ENCODE data around the gene FILIP1. TPM values are rescaled to one million over a fixed set of nuclear protein-coding genes. Genes with fewer than 3 reads are reported as not detected.
"Not testable (repeated sequence)": the region's sequence is repeated elsewhere in the genome, so short reads cannot be mapped to it uniquely, and the experiment has no call there.

FILIP1 gene
- total and polyA plus RNA-seq, 4 experiments from 2014 or later = not detected

DNA sequence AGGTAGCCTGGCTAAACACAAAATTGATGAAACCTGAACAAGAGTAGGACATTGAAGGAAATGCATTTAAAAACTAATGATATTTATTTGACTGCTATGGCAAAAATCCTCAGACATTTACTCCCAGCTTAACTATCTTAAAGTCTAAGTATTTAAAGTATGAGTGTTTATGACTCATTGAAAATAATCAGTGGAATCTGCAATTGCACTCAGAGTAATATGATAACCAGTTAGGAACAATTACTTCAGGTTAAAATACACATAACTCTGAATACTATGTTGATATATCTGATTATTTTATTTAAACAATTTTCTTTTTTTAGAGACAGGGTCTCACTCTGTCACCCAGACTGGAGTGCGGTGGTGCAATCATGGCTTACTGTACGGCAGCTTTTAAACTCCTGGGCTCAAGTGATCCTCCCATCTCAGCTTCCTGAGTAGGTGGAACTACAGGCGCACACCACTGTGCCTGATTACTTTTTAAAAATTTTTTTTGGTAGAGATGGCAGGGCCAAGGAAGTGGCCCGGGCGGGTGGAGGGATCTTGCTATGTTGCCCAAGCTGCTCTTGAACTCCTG is 43.9 kb downstream of the FILIP1 start:
- no peak overlapping the region for H3K4me3 ChIP-seq (ENCODE audit: low read length in 2 of 2)
- DNase-seq = no peak
- no peaks in the 10 kb centered on the region for H3K36me3 ChIP-seq (ENCODE audit: insufficient read depth, low read length)
- no peaks in the 10 kb centered on the region for H3K4me1 ChIP-seq (ENCODE audit: insufficient read depth, low read length)
- no peaks in the 10 kb centered on the region for H3K27me3 ChIP-seq (ENCODE audit: insufficient read depth, low read length)
- Mint-ChIP-seq H3K27me3 (peaks cover 2 to 14% of the 10 kb centered on the region in 2 donors), H3K36me3 (no peaks in the 10 kb centered on the region), H3K4me1 (no peaks in the 10 kb centered on the region), H3K4me3 (no peak overlapping the region), H3K9me3 (peaks cover 0 to 2% (median 0%) of the 10 kb centered on the region in 8 donors), H3K27ac (no peak overlapping the region)
- ChIA-PET CTCF (ENCODE audit: partially characterized antibody) (interaction anchor here (1.0 kb wide), 1 partner anchor 11 kb away, joined by 3 read pairs; no protein-coding TSS in a partner anchor), POLR2A (ENCODE audit: partially characterized antibody) (no interaction called here)
- intact Hi-C loops (cut with micrococcal nuclease) = no loop called here
- no peaks in the 10 kb centered on the region for H3K9me3 ChIP-seq (ENCODE audit: control insufficient read depth in 1 of 2, low read length in 2 of 2)
- H3K27ac ChIP-seq (ENCODE audit: low read depth, low read length) = no peak overlapping the region

DNA sequence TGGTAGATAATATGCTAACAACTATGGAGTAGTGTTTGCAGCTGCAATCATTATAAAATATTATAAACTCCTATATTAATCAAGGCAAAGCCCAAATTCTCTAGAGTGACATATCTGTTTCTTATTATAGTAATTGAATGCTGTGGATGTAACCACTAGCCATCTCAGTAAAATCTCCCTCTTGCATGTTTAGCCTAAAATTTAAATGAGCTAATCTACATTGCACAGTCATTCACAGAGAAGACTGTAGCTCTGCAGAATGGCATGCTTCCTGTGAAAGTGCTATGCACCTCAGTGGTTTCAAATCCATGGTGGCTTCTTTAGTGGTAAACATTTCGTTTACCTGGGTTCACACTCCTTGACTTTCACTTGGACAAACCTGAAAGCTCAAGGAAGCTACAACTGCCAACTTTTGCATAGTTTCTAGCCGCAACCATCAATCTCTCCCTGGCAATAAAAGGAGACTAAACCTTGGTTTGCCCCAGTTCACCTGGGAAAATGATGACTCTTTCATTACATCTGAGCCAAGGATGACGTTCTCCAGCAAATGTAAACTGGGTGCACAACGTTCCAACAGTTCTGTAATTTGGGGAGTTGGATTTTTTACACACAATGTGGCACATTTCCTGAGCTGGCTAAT is 47.2 kb downstream of the FILIP1 start:
- no peak for DNase-seq
- Mint-ChIP-seq H3K9me3 (peaks cover 0 to 4% (median 0%) of the 10 kb centered on the region in 8 donors), H3K4me1 (no peaks in the 10 kb centered on the region), H3K27ac (no peak overlapping the region), H3K36me3 (no peaks in the 10 kb centered on the region), H3K27me3 (peaks cover 2 to 14% of the 10 kb centered on the region in 2 donors), H3K4me3 (no peak overlapping the region)
- ChIA-PET CTCF (ENCODE audit: partially characterized antibody) (no interaction called here), POLR2A (ENCODE audit: partially characterized antibody) (no interaction called here)
- no peak overlapping the region for H3K27ac ChIP-seq (ENCODE audit: low read depth, low read length)
- no peaks in the 10 kb centered on the region for H3K36me3 ChIP-seq (ENCODE audit: insufficient read depth, low read length)
- no peaks in the 10 kb centered on the region for H3K4me1 ChIP-seq (ENCODE audit: insufficient read depth, low read length)
- H3K4me3 ChIP-seq (ENCODE audit: low read length in 2 of 2) = no peak overlapping the region
- no peaks in the 10 kb centered on the region for H3K9me3 ChIP-seq (ENCODE audit: control insufficient read depth in 1 of 2, low read length in 2 of 2)
- H3K27me3 ChIP-seq (ENCODE audit: insufficient read depth, low read length) = peaks cover 3% of the 10 kb centered on the region
- intact Hi-C loops (cut with micrococcal nuclease) = no loop called here

DNA sequence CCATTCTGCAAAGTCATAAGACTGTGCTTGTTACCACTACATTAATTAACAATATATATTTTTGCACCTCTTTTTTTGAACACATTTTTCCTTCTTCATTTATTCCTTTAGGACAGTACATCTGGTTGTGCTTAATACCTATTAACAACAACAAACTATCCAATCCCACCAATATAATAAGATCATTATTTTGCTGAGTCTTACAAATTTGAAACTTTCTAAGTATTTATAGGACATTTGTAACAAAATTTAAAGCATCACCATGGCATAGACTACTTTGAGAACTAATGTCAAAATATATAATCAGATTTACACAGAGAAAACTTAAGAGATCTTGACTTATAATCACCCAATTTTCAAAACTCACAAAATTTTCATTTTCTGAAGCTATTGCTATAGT is 47.9 kb downstream of the FILIP1 start:
- Mint-ChIP-seq H3K4me1 (no peaks in the 10 kb centered on the region), H3K27me3 (peaks cover 2 to 14% of the 10 kb centered on the region in 2 donors), H3K9me3 (peaks cover 0 to 4% (median 0%) of the 10 kb centered on the region in 8 donors), H3K36me3 (no peaks in the 10 kb centered on the region), H3K27ac (no peak overlapping the region), H3K4me3 (no peak overlapping the region)
- H3K36me3 ChIP-seq (ENCODE audit: insufficient read depth, low read length) = no peaks in the 10 kb centered on the region
- no peaks in the 10 kb centered on the region for H3K9me3 ChIP-seq (ENCODE audit: control insufficient read depth in 1 of 2, low read length in 2 of 2)
- peaks cover 3% of the 10 kb centered on the region for H3K27me3 ChIP-seq (ENCODE audit: insufficient read depth, low read length)
- CTCF ChIA-PET (ENCODE audit: partially characterized antibody) = no interaction called here
- H3K4me3 ChIP-seq (ENCODE audit: low read length in 2 of 2) = no peak overlapping the region
- H3K4me1 ChIP-seq (ENCODE audit: insufficient read depth, low read length) = no peaks in the 10 kb centered on the region
- intact Hi-C loops (cut with micrococcal nuclease) = no loop called here
- no peak for DNase-seq
- H3K27ac ChIP-seq (ENCODE audit: low read depth, low read length) = no peak overlapping the region
- POLR2A ChIA-PET (ENCODE audit: partially characterized antibody) = no interaction called here

DNA sequence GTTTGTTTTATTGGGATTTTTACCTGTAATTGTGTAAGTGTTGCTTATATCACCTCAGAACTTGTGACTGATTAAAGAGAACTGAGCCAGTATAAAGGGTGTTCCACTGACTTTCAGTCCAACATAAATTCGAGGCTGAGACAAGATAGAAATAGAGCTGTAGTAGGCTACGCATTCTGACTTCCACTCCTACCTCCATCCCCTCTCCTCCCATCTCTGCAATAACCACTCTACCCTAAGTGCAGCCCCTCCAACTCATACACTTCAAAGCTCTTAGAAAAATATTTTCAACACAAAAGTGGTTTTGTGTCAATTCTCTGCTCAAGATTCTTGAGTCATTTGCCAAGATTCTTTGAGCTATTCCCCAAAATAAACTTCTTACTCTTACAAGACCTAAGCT is 48.7 kb downstream of the FILIP1 start:
- H3K27me3 Mint-ChIP-seq = peaks cover 2 to 14% of the 10 kb centered on the region in 2 donors
- H3K27ac Mint-ChIP-seq = no peak overlapping the region
- H3K4me1 ChIP-seq (ENCODE audit: insufficient read depth, low read length) = no peaks in the 10 kb centered on the region
- peaks cover 0 to 4% (median 0%) of the 10 kb centered on the region in 8 donors for H3K9me3 Mint-ChIP-seq
- no peak overlapping the region for H3K4me3 Mint-ChIP-seq
- H3K9me3 ChIP-seq (ENCODE audit: control insufficient read depth in 1 of 2, low read length in 2 of 2) = no peaks in the 10 kb centered on the region
- ChIA-PET POLR2A (ENCODE audit: partially characterized antibody) (no interaction called here), CTCF (ENCODE audit: partially characterized antibody) (no interaction called here)
- no peaks in the 10 kb centered on the region for H3K4me1 Mint-ChIP-seq
- intact Hi-C loops (cut with micrococcal nuclease) = no loop called here
- no peak for DNase-seq
- no peaks in the 10 kb centered on the region for H3K36me3 ChIP-seq (ENCODE audit: insufficient read depth, low read length)
- peaks cover 3% of the 10 kb centered on the region for H3K27me3 ChIP-seq (ENCODE audit: insufficient read depth, low read length)
- H3K4me3 ChIP-seq (ENCODE audit: low read length in 2 of 2) = no peak overlapping the region
- H3K36me3 Mint-ChIP-seq = no peaks in the 10 kb centered on the region
- no peak overlapping the region for H3K27ac ChIP-seq (ENCODE audit: low read depth, low read length)

DNA sequence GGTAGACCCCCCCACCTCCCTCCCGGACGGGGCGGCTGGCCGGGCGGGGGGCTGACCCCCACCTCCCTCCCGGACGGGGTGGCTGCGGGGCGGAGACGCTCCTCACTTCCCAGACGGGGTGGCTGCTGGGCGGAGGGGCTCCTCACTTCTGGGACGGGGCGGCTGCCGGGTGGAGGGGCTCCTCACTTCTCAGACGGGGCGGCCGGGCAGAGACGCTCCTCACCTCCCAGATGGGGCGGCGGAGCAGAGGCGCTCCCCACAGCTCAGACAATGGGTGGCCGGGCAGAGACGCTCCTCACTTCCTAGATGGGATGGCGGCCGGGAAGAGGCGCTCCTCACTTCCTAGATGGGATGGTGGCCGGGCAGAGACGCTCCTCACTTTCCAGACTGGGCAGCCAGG is 51.7 kb downstream of the FILIP1 start:
- H3K27me3 Mint-ChIP-seq; H3K4me3 ChIP-seq (ENCODE audit: low read length in 2 of 2); H3K4me1 Mint-ChIP-seq; H3K27ac ChIP-seq (ENCODE audit: low read depth, low read length); H3K9me3 ChIP-seq (ENCODE audit: control insufficient read depth in 1 of 2, low read length in 2 of 2); H3K9me3 Mint-ChIP-seq; H3K27ac Mint-ChIP-seq; intact Hi-C loops (cut with micrococcal nuclease); H3K36me3 Mint-ChIP-seq; H3K36me3 ChIP-seq (ENCODE audit: insufficient read depth, low read length); H3K27me3 ChIP-seq (ENCODE audit: insufficient read depth, low read length); H3K4me1 ChIP-seq (ENCODE audit: insufficient read depth, low read length); H3K4me3 Mint-ChIP-seq; CTCF ChIA-PET (ENCODE audit: partially characterized antibody); POLR2A ChIA-PET (ENCODE audit: partially characterized antibody); DNase-seq: not testable (repeated sequence)

DNA sequence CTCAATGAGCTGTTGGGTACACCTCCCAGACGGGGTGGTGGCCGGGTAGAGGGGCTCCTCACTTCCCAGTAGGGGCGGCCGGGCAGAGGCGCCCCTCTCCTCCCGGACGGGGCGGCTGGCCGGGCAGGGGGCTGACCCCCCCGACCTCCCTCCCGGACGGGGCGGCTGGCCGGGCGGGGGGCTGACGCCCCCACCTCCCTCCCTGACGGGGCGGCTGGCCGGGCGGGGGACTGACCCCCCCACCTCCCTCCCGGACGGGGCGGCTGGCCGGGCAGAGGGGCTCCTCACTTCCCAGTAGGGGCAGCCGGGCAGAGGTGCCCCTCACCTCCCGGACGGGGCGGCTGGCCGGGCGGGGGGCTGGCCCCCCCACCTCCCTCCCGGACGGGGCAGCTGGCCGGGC is 52.1 kb downstream of the FILIP1 start:
- H3K36me3 ChIP-seq (ENCODE audit: insufficient read depth, low read length); H3K4me3 Mint-ChIP-seq; H3K9me3 ChIP-seq (ENCODE audit: control insufficient read depth in 1 of 2, low read length in 2 of 2); H3K9me3 Mint-ChIP-seq; CTCF ChIA-PET (ENCODE audit: partially characterized antibody); H3K36me3 Mint-ChIP-seq; H3K27me3 ChIP-seq (ENCODE audit: insufficient read depth, low read length); H3K27ac ChIP-seq (ENCODE audit: low read depth, low read length); intact Hi-C loops (cut with micrococcal nuclease); DNase-seq; H3K27ac Mint-ChIP-seq; H3K4me1 Mint-ChIP-seq; H3K27me3 Mint-ChIP-seq; H3K4me3 ChIP-seq (ENCODE audit: low read length in 2 of 2); H3K4me1 ChIP-seq (ENCODE audit: insufficient read depth, low read length); POLR2A ChIA-PET (ENCODE audit: partially characterized antibody): not testable (repeated sequence)

DNA sequence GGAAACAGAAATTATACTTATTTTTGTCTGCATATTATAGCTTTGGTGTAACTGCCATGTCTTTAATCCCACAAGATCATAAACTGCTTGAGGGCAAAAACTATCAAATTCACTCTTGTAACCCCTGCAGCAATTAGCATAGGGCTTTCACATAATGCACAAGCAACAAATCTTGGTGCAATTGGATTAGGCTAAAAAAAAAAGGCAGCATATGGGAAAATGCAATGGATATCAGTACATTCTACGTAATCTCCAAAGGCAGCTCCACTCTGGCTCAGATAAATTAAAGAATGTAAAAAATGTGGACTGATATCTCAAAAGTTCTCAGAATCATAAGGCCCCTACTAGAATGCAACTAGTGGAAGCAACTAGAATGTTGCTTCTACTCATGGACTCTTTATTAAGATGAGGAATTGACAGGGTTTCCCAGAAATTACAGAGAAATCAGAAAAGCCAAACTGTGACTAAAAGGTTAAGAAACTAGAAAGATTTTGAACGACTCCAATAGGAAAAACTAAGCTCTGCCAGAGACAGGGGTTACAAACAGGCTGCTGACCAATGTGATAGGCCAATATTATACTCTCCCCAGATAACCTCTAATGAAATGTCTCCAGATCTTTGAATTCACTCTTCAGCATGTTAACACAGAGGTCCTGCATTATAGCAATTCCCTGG is 55.0 kb downstream of the FILIP1 start:
- Mint-ChIP-seq H3K9me3 (peaks cover 0 to 5% (median under 1%) of the 10 kb centered on the region in 8 donors), H3K27ac (no peak overlapping the region), H3K4me3 (no peak overlapping the region), H3K27me3 (peaks cover 3 to 5% of the 10 kb centered on the region in 2 donors), H3K36me3 (no peaks in the 10 kb centered on the region), H3K4me1 (no peaks in the 10 kb centered on the region)
- Histone ChIP-seq H3K27me3 (ENCODE audit: insufficient read depth, low read length) (peaks cover under 1% of the 10 kb centered on the region), H3K4me3 (ENCODE audit: low read length in 2 of 2) (no peak overlapping the region), H3K9me3 (ENCODE audit: control insufficient read depth in 1 of 2, low read length in 2 of 2) (no peaks in the 10 kb centered on the region), H3K4me1 (ENCODE audit: insufficient read depth, low read length) (no peaks in the 10 kb centered on the region), H3K36me3 (ENCODE audit: insufficient read depth, low read length) (no peaks in the 10 kb centered on the region), H3K27ac (ENCODE audit: low read depth, low read length) (no peak overlapping the region)
- POLR2A ChIA-PET (ENCODE audit: partially characterized antibody) = no interaction called here
- no peak for DNase-seq
- intact Hi-C loops (cut with micrococcal nuclease) = no loop called here
- CTCF ChIA-PET (ENCODE audit: partially characterized antibody) = interaction anchor here (0.6 kb wide), 1 partner anchor 12 kb away, joined by 3 read pairs; no protein-coding TSS in a partner anchor
